Kidney (tissue), 14 donors: Measurements from ENCODE around the gene TYROBP. TPM values are rescaled to one million over a fixed set of nuclear protein-coding genes. Genes with fewer than 3 reads are reported as not detected.

Experiments used
- DNase-seq, 5 donors: peaks; one replicate each; pipeline ENCODE4 v3.0.0-alpha.2; 2013 to 2020
- FAIRE-seq: peaks from 2 replicates; lab custom pipeline; 2012; peaks lifted over from hg19 to GRCh38; lab: Jason Lieb, UNC
- H3K27ac ChIP-seq, 2 donors: one replicate each; pipeline ENCODE4 v1.7.0; 2013; ENCODE audit warnings: low read depth in 2 of 2, low read length in 2 of 2, inconsistent platforms in 1 of 2
- H3K27me3 ChIP-seq: one replicate; pipeline ENCODE4 v1.7.1; 2013; ENCODE audit warnings: low read length, inconsistent platforms; ENCODE audit not compliant: control insufficient read depth, insufficient read depth
- H3K36me3 ChIP-seq, 3 donors: one replicate each; pipeline versions ENCODE4 v1.7.0 to v1.7.1; 2013; ENCODE audit warnings: low read length in 3 of 3, control low read depth in 1 of 3, inconsistent platforms in 1 of 3; ENCODE audit not compliant: insufficient read depth in 3 of 3, control insufficient read depth in 2 of 3
- H3K4me1 ChIP-seq, 3 donors: one replicate each; pipeline versions ENCODE4 v1.7.0 to v1.7.1; 2013; ENCODE audit warnings: low read length in 3 of 3, inconsistent platforms in 1 of 3, low read depth in 1 of 3; ENCODE audit not compliant: control insufficient read depth in 2 of 3, insufficient read depth in 2 of 3
- H3K4me3 ChIP-seq, 3 donors: one replicate each; pipeline versions ENCODE4 v1.7.0 to v1.8.1; 2013; ENCODE audit warnings: low read length in 3 of 3, control low read depth in 1 of 3, inconsistent platforms in 1 of 3
- H3K9ac ChIP-seq, 3 donors: one replicate each; pipeline versions ENCODE4 v1.7.0 to v1.7.1; 2013; ENCODE audit warnings: low read length in 3 of 3, control low read depth in 1 of 3, inconsistent platforms in 1 of 3
- H3K9me3 ChIP-seq, 3 donors: one replicate each; pipeline versions ENCODE4 v1.7.0 to v1.7.1; 2013; ENCODE audit warnings: low read length in 3 of 3, control low read depth in 1 of 3, inconsistent platforms in 1 of 3; ENCODE audit not compliant: control insufficient read depth in 2 of 3, insufficient read depth in 1 of 3
- CTCF ChIP-seq: IDR thresholded peaks from 3 replicates; pipeline ENCODE4 v1.5.1; 2012; ENCODE audit warnings: mild to moderate bottlenecking, moderate library complexity, borderline replicate concordance; ENCODE audit not compliant: insufficient read depth; ENCODE audit errors: extremely low read depth
- intact Hi-C: fragments of 100-400 bp; cut with DNase I; formaldehyde crosslinking; loops from one replicate; pipeline ENCODE4 v1.11.1; 2022
- polyA plus RNA-seq: library from polyadenylated mRNA; stranded (reverse); fragments of 350-450 nt; fragmentation: Illumina TruSeq; extraction: RNeasy Lipid Tissue Mini Kit (QIAGEN cat#74804); gene quantifications from one replicate; pipeline ENCODE4 v1.2.3, GENCODE V29; 2014; ENCODE audit warnings: low read depth, low replicate concordance; ENCODE audit not compliant: insufficient read depth
- total RNA-seq: library from RNA; stranded (reverse); fragmentation: NEBNext Ultra II Directional; extraction: Animal tissue kit (Norgen Biotek cat#: 25700); gene quantifications from one replicate; pipeline ENCODE4 v1.2.1, GENCODE V29; 2021
- donor health status: control.
- donor health status: control.
- donor health status: control.
- donor health status: control.
- donor health status: control.
- donor health status: DM: yes; HTN: yes; CAD: no.
- donor health status: Normal renal cell carcinoma (clear cell type).

TYROBP gene
- total and polyA plus RNA-seq, 2 donors from 2014 or later, result 64.2 to 77.6 TPM

- DNase-seq, result peak in 1 of 5 donors; percentile 71
- H3K9me3 ChIP-seq, result no peaks in the 10 kb centered on the region
- TF ChIP-seq CTCF, result no peak
- H3K27me3 ChIP-seq, result no peaks in the 10 kb centered on the region
- intact Hi-C loops, result no loop called here
- H3K27ac ChIP-seq, result no peak overlapping the region
- no peak overlapping the region for H3K4me3 ChIP-seq
- no peak for FAIRE-seq
- no peaks in the 10 kb centered on the region for H3K4me1 ChIP-seq
- no peaks in the 10 kb centered on the region for H3K36me3 ChIP-seq
- H3K9ac ChIP-seq, result no peak overlapping the region
Observed at GRCh38 chr19:35944556-35944955, 36.5 kb upstream of the TYROBP start.

GRCh38 chr19:35943321-35944301 is 35.5 kb upstream of the TYROBP start:
- no peak overlapping the region for H3K4me3 ChIP-seq
- intact Hi-C loops, result no loop called here
- no peaks in the 10 kb centered on the region for H3K9me3 ChIP-seq
- H3K27ac ChIP-seq, result no peak overlapping the region
- H3K4me1 ChIP-seq, result no peaks in the 10 kb centered on the region
- FAIRE-seq (no peak), DNase-seq (peak in 1 of 5 donors; percentile 24)
- H3K9ac ChIP-seq, result no peak overlapping the region
- no peak for TF ChIP-seq CTCF
- H3K27me3 ChIP-seq, result no peaks in the 10 kb centered on the region
- no peaks in the 10 kb centered on the region for H3K36me3 ChIP-seq

GRCh38 chr19:35942235-35942634 is 34.1 kb upstream of the TYROBP start:
- FAIRE-seq, result no peak

More at GRCh38 chr19:35942235-35942634, 34.1 kb upstream of the TYROBP start:
- Histone ChIP-seq H3K4me3 (no peak overlapping the region), H3K36me3 (no peaks in the 10 kb centered on the region), H3K27ac (no peak overlapping the region), H3K27me3 (no peaks in the 10 kb centered on the region), H3K4me1 (peaks cover 0 to 8% (median 6%) of the 10 kb centered on the region in 3 donors), H3K9me3 (no peaks in the 10 kb centered on the region), H3K9ac (no peak overlapping the region)
- peak in 1 of 5 donors; percentile 20 for DNase-seq
- intact Hi-C loops, result no loop called here
- TF ChIP-seq CTCF, result no peak
